Esophagus muscularis mucosa (tissue), 3 donors: ENCODE data around the gene XK.

Experiments used
- POLR2A ChIP-seq: fragments of 450-650 bp; IDR thresholded peaks from one replicate; pipeline ENCODE4 v1.6.1; 2017; ENCODE audit warnings: antibody characterized with exemption, moderate library complexity, mild to moderate bottlenecking, low read depth
- POLR2AphosphoS5 ChIP-seq, 2 donors: sonication (generic); formaldehyde crosslinking; IDR thresholded peaks; one replicate each; pipeline ENCODE4 v1.6.1; 2017; ENCODE audit warnings: antibody characterized with exemption in 2 of 2
- TF ChIP-seq, protein P1 (sequence below), 3 experiments: fragments of 200-600 bp in 2 of 3; fragments of 450-650 bp in 1 of 3; sonication (generic) in 2 of 3; IDR thresholded peaks; one replicate each; pipeline ENCODE4 v1.5.1; 2017 to 2019; ENCODE audit warnings: antibody characterized with exemption in 3 of 3, mild to moderate bottlenecking in 2 of 3, moderate library complexity in 1 of 3

DNA sequence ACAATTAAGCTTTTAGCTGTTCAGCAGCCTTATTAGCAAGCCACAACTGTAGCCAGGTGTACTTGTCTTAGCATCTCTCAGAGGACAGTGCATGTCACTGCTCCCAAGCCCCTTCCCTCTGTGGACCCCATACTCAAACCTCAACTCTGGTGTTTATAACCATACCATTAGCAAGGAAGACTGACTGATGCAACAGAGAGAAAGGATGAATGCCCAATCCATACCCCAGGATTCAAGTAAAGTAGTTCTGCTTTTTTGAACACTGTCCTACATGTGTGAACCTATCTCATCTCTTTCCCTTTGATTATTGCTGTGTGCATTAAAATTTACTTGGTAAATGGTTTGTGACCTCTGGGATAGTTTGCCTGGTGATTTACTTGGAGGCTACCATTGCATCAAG is 71.5 kb downstream of the XK start:
- TF ChIP-seq, protein P1, sequence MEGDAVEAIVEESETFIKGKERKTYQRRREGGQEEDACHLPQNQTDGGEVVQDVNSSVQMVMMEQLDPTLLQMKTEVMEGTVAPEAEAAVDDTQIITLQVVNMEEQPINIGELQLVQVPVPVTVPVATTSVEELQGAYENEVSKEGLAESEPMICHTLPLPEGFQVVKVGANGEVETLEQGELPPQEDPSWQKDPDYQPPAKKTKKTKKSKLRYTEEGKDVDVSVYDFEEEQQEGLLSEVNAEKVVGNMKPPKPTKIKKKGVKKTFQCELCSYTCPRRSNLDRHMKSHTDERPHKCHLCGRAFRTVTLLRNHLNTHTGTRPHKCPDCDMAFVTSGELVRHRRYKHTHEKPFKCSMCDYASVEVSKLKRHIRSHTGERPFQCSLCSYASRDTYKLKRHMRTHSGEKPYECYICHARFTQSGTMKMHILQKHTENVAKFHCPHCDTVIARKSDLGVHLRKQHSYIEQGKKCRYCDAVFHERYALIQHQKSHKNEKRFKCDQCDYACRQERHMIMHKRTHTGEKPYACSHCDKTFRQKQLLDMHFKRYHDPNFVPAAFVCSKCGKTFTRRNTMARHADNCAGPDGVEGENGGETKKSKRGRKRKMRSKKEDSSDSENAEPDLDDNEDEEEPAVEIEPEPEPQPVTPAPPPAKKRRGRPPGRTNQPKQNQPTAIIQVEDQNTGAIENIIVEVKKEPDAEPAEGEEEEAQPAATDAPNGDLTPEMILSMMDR (IDR thresholded peaks at IDR 0.05): no peak
- TF ChIP-seq POLR2A (no peak), POLR2AphosphoS5 (IDR thresholded peaks at IDR 0.05) (no peak)
